GM12865 (cell line): Measurements from ENCODE around the gene PABPN1.

Experiments
- DNase-seq: peaks from one replicate; pipeline ENCODE4 v3.0.0; 2010; ENCODE audit warnings: low read depth
- H3K4me3 ChIP-seq: 2 replicates; pipeline ENCODE4 v1.5.1; 2011; ENCODE audit warnings: mild to moderate bottlenecking, low read depth, low read length, control low read depth
- CTCF ChIP-seq: IDR thresholded peaks from 2 replicates; pipeline ENCODE4 v1.5.1; 2011; ENCODE audit warnings: low read length, control low read depth, low read depth, inconsistent platforms; ENCODE audit not compliant: insufficient read depth; ENCODE audit errors: missing control alignments

PABPN1 gene

GRCh38 chr14:23357261-23357660, 36.0 kb downstream of the PABPN1 start:
- DNase-seq = no peak
- no peak overlapping the region for H3K4me3 ChIP-seq
- TF ChIP-seq CTCF = no peak

GRCh38 chr14:23358042-23358441, 36.8 kb downstream of the PABPN1 start:
- TF ChIP-seq CTCF = no peak
- H3K4me3 ChIP-seq = no peak overlapping the region
- no peak for DNase-seq

- DNase-seq = no peak
- TF ChIP-seq CTCF = no peak
- no peak overlapping the region for H3K4me3 ChIP-seq
These were observed 37.4 kb downstream of the PABPN1 start for GRCh38 chr14:23358553-23359166.

- no peak for DNase-seq
- H3K4me3 ChIP-seq = no peak overlapping the region
- no peak for TF ChIP-seq CTCF
These were observed 37.9 kb downstream of the PABPN1 start for GRCh38 chr14:23359167-23359626.

- TF ChIP-seq CTCF = no peak
- DNase-seq = no peak
- no peak overlapping the region for H3K4me3 ChIP-seq
These were observed 38.6 kb downstream of the PABPN1 start for GRCh38 chr14:23359722-23360447.

- DNase-seq = no peak
- no peak overlapping the region for H3K4me3 ChIP-seq
These were observed 39.2 kb downstream of the PABPN1 start for GRCh38 chr14:23360496-23360895.

More at GRCh38 chr14:23360496-23360895, 39.2 kb downstream of the PABPN1 start:
- TF ChIP-seq CTCF = no peak
